ENCODE measurements around the gene AIF1L. TPM values are rescaled to one million over a fixed set of nuclear protein-coding genes. Genes with fewer than 3 reads are reported as not detected.

AIF1L gene
- total RNA-seq, 2 experiments from 2014 or later = not detected

- H3K4me1 ChIP-seq (ENCODE audit: insufficient read depth, low read length) = peaks cover 11% of the 10 kb centered on the region
- Mint-ChIP-seq H3K36me3 (ENCODE audit: low read depth) (no peaks in the 10 kb centered on the region), H3K27me3 (peaks cover 28% of the 10 kb centered on the region), H3K4me1 (ENCODE audit: low read depth) (peaks cover 4% of the 10 kb centered on the region), H3K9me3 (no peaks in the 10 kb centered on the region), H3K27ac (no peak overlapping the region), H3K4me3 (no peak overlapping the region)
- H3K9me3 ChIP-seq (ENCODE audit: control insufficient read depth in 1 of 2, insufficient read depth in 1 of 2, low read length in 2 of 2) = peaks cover 0 to 12% of the 10 kb centered on the region in 2 experiments
- DNase-seq (no peak), ATAC-seq (ENCODE audit: poor library complexity) (no peak)
- H3K4me3 ChIP-seq (ENCODE audit: low read length) = no peak overlapping the region
- ChIA-PET POLR2A (no interaction called here), CTCF (no interaction called here)
- intact Hi-C loops (cut with DNase I, micrococcal nuclease) = no loop called here
- no peaks in the 10 kb centered on the region for H3K36me3 ChIP-seq (ENCODE audit: insufficient read depth, low read length)
- H3K27ac ChIP-seq (ENCODE audit: low read depth in 1 of 2, low read length in 2 of 2) = no peak overlapping the region
- peaks cover 14 to 24% of the 10 kb centered on the region in 2 experiments for H3K27me3 ChIP-seq (ENCODE audit: control insufficient read depth in 1 of 2, insufficient read depth in 2 of 2, low read length in 2 of 2)
- TF ChIP-seq CTCF (IDR thresholded peaks at IDR 0.05) = no peak
Observed at GRCh38 chr9:131092030-131092429, 4.3 kb upstream of the AIF1L start.

GRCh38 chr9:131092548-131093440, 3.5 kb upstream of the AIF1L start:
- intact Hi-C loops (cut with DNase I, micrococcal nuclease) = no loop called here
- H3K27ac Mint-ChIP-seq = no peak overlapping the region
- DNase-seq = no peak
- Histone ChIP-seq H3K27me3 (ENCODE audit: control insufficient read depth in 1 of 2, insufficient read depth in 2 of 2, low read length in 2 of 2) (peaks cover 19 to 30% of the 10 kb centered on the region in 2 experiments), H3K4me1 (ENCODE audit: insufficient read depth, low read length) (peaks cover 12% of the 10 kb centered on the region), H3K36me3 (ENCODE audit: insufficient read depth, low read length) (no peaks in the 10 kb centered on the region), H3K9me3 (ENCODE audit: control insufficient read depth in 1 of 2, insufficient read depth in 1 of 2, low read length in 2 of 2) (peaks cover 0 to 12% of the 10 kb centered on the region in 2 experiments), H3K27ac (ENCODE audit: low read depth in 1 of 2, low read length in 2 of 2) (no peak overlapping the region), H3K4me3 (ENCODE audit: low read length) (no peak overlapping the region)
- H3K27me3 Mint-ChIP-seq = peaks cover 34% of the 10 kb centered on the region
- no peaks in the 10 kb centered on the region for H3K9me3 Mint-ChIP-seq
- no peak for TF ChIP-seq CTCF (IDR thresholded peaks at IDR 0.05)
- no peak overlapping the region for H3K4me3 Mint-ChIP-seq
- peaks cover 9% of the 10 kb centered on the region for H3K4me1 Mint-ChIP-seq (ENCODE audit: low read depth)
- no peak for ATAC-seq (ENCODE audit: poor library complexity)
- POLR2A ChIA-PET = no interaction called here
- no peaks in the 10 kb centered on the region for H3K36me3 Mint-ChIP-seq (ENCODE audit: low read depth)
- CTCF ChIA-PET = no interaction called here

- Histone ChIP-seq H3K36me3 (ENCODE audit: insufficient read depth, low read length) (no peaks in the 10 kb centered on the region), H3K27me3 (ENCODE audit: control insufficient read depth in 1 of 2, insufficient read depth in 2 of 2, low read length in 2 of 2) (peaks cover 19 to 30% of the 10 kb centered on the region in 2 experiments), H3K9me3 (ENCODE audit: control insufficient read depth in 1 of 2, insufficient read depth in 1 of 2, low read length in 2 of 2) (peaks cover 0 to 12% of the 10 kb centered on the region in 2 experiments), H3K27ac (ENCODE audit: low read depth in 1 of 2, low read length in 2 of 2) (no peak overlapping the region), H3K4me3 (ENCODE audit: low read length) (no peak overlapping the region), H3K4me1 (ENCODE audit: insufficient read depth, low read length) (peaks cover 12% of the 10 kb centered on the region)
- Mint-ChIP-seq H3K27ac (no peak overlapping the region), H3K27me3 (peaks cover 37% of the 10 kb centered on the region), H3K4me3 (no peak overlapping the region), H3K9me3 (no peaks in the 10 kb centered on the region), H3K36me3 (ENCODE audit: low read depth) (no peaks in the 10 kb centered on the region), H3K4me1 (ENCODE audit: low read depth) (peaks cover 9% of the 10 kb centered on the region)
- intact Hi-C loops (cut with DNase I, micrococcal nuclease) = no loop called here
- no peak for ATAC-seq (ENCODE audit: poor library complexity)
- no peak for TF ChIP-seq CTCF (IDR thresholded peaks at IDR 0.05)
- no peak for DNase-seq
- CTCF ChIA-PET = no interaction called here
- POLR2A ChIA-PET = no interaction called here
Observed at GRCh38 chr9:131094015-131094414, 2.3 kb upstream of the AIF1L start.

Measured in CD4-positive, alpha-beta T cell (primary cell).